Smooth muscle cell of the brain vasculature (primary cell): ENCODE measurements around the gene OPHN1.

Experiments used
- DNase-seq: peaks from one replicate; pipeline ENCODE4 v3.0.0-alpha.2; 2012; ENCODE audit warnings: low read depth, low spot score

OPHN1 gene

GRCh38 chrX:68433155-68433980 lies at the start of gene OPHN1:
TSS of gene OPHN1 (minus strand) at chrX:68433495. CDS start at chrX:68433020, 475 bp downstream.
- DNase-seq: peak; percentile 37

- no peak for DNase-seq
These were observed 47.7 kb upstream of the OPHN1 start for GRCh38 chrX:68480969-68481368.

- no peak for DNase-seq
These were observed 31.5 kb upstream of the OPHN1 start for GRCh38 chrX:68464796-68465195.

- no peak for DNase-seq
These were observed 30.6 kb upstream of the OPHN1 start for GRCh38 chrX:68463880-68464279.

- peak; percentile 3 for DNase-seq
These were observed 29.4 kb upstream of the OPHN1 start for GRCh38 chrX:68462653-68463052.

GRCh38 chrX:68462197-68462596 lies 28.9 kb upstream of the OPHN1 start:
- DNase-seq: no peak

GRCh38 chrX:68461576-68461975 lies 28.3 kb upstream of the OPHN1 start:
- DNase-seq: no peak

GRCh38 chrX:68461093-68461492 lies 27.8 kb upstream of the OPHN1 start:
- no peak for DNase-seq

GRCh38 chrX:68455151-68455510 lies 21.8 kb upstream of the OPHN1 start:
- DNase-seq: no peak

GRCh38 chrX:68454476-68455150 lies 21.3 kb upstream of the OPHN1 start:
- no peak for DNase-seq

GRCh38 chrX:68451720-68452119 lies 18.4 kb upstream of the OPHN1 start:
- DNase-seq: no peak

- no peak for DNase-seq
These were observed 10.0 kb upstream of the OPHN1 start for GRCh38 chrX:68443155-68443868.

- DNase-seq: peak; percentile 35
These were observed 7.6 kb upstream of the OPHN1 start for GRCh38 chrX:68440940-68441339.

- DNase-seq: no peak
These were observed 7.1 kb upstream of the OPHN1 start for GRCh38 chrX:68440442-68440841.

- DNase-seq: no peak
These were observed 6.0 kb upstream of the OPHN1 start for GRCh38 chrX:68439341-68439740.

GRCh38 chrX:68438575-68438974 lies 5.3 kb upstream of the OPHN1 start:
- DNase-seq: no peak

GRCh38 chrX:68433981-68434299 lies 645 bp upstream of the OPHN1 start:
- DNase-seq: no peak

- no peak for DNase-seq
These were observed 647 bp downstream of the OPHN1 start for GRCh38 chrX:68432648-68433047.

- no peak for DNase-seq
These were observed 1.5 kb downstream of the OPHN1 start for GRCh38 chrX:68431836-68432235.

GRCh38 chrX:68429216-68429615 lies 4.1 kb downstream of the OPHN1 start:
- no peak for DNase-seq

- no peak for DNase-seq
These were observed 4.9 kb downstream of the OPHN1 start for GRCh38 chrX:68428431-68428830.

- DNase-seq: no peak
These were observed 8.6 kb downstream of the OPHN1 start for GRCh38 chrX:68424719-68425118.

GRCh38 chrX:68422478-68422877 lies 10.8 kb downstream of the OPHN1 start:
- DNase-seq: no peak
